ENCODE measurements around the gene SOX6.

- TF ChIP-seq CTCF (conservative IDR thresholded peaks at IDR 0.05; ENCODE audit: low read depth in 2 of 2) = peak; percentile 72 to 95
- TF ChIP-seq CREB1 (CRISPR knock-in tag; IDR thresholded peaks at IDR 0.05; ENCODE audit: low read depth) = no peak
- no peak for TF ChIP-seq EZH2phosphoT487 (IDR thresholded peaks at IDR 0.05; ENCODE audit: unreplicated experiment)
- TF ChIP-seq POLR2AphosphoS5 (IDR thresholded peaks at IDR 0.05; ENCODE audit: low read depth) = no peak
- TF ChIP-seq, protein P1, sequence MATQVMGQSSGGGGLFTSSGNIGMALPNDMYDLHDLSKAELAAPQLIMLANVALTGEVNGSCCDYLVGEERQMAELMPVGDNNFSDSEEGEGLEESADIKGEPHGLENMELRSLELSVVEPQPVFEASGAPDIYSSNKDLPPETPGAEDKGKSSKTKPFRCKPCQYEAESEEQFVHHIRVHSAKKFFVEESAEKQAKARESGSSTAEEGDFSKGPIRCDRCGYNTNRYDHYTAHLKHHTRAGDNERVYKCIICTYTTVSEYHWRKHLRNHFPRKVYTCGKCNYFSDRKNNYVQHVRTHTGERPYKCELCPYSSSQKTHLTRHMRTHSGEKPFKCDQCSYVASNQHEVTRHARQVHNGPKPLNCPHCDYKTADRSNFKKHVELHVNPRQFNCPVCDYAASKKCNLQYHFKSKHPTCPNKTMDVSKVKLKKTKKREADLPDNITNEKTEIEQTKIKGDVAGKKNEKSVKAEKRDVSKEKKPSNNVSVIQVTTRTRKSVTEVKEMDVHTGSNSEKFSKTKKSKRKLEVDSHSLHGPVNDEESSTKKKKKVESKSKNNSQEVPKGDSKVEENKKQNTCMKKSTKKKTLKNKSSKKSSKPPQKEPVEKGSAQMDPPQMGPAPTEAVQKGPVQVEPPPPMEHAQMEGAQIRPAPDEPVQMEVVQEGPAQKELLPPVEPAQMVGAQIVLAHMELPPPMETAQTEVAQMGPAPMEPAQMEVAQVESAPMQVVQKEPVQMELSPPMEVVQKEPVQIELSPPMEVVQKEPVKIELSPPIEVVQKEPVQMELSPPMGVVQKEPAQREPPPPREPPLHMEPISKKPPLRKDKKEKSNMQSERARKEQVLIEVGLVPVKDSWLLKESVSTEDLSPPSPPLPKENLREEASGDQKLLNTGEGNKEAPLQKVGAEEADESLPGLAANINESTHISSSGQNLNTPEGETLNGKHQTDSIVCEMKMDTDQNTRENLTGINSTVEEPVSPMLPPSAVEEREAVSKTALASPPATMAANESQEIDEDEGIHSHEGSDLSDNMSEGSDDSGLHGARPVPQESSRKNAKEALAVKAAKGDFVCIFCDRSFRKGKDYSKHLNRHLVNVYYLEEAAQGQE (IDR thresholded peaks at IDR 0.05; ENCODE audit: unreplicated experiment) = no peak
- TF ChIP-seq EZH2 (IDR thresholded peaks at IDR 0.05; ENCODE audit: low read depth, unreplicated experiment) = no peak
Measured at GRCh38 chr11:15988693-15989231, 367.6 kb downstream of the SOX6 start.

All from GM23338 (cell line).